ENCODE data around the gene HABP2.
A peak's percentile ranks its signal among the peaks of the same experiment; 100 is the strongest.

HABP2 gene

GRCh38 chr10:113560071-113560470, 7.2 kb downstream of the HABP2 start:
- DNase-seq: no peak

- DNase-seq: no peak
Observed at GRCh38 chr10:113561214-113561613, 8.4 kb downstream of the HABP2 start.

- no peak for DNase-seq
Observed at GRCh38 chr10:113562069-113562468, 9.2 kb downstream of the HABP2 start.

GRCh38 chr10:113562704-113563103, 9.9 kb downstream of the HABP2 start:
- DNase-seq: no peak

- peak; percentile 61 for DNase-seq
Observed at GRCh38 chr10:113563306-113564088, 10.6 kb downstream of the HABP2 start.

GRCh38 chr10:113565364-113565763, 12.5 kb downstream of the HABP2 start:
- no peak for DNase-seq

GRCh38 chr10:113566888-113567287, 14.0 kb downstream of the HABP2 start:
- no peak for DNase-seq

- DNase-seq: no peak
Observed at GRCh38 chr10:113569576-113569975, 16.7 kb downstream of the HABP2 start.

- no peak for DNase-seq
Observed at GRCh38 chr10:113572520-113573290, 19.9 kb downstream of the HABP2 start.

- DNase-seq: no peak
Observed at GRCh38 chr10:113573368-113573767, 20.5 kb downstream of the HABP2 start.

GRCh38 chr10:113576852-113577251, 24.0 kb downstream of the HABP2 start:
- no peak for DNase-seq

GRCh38 chr10:113578773-113579172, 25.9 kb downstream of the HABP2 start:
- DNase-seq: no peak

GRCh38 chr10:113581092-113581491, 28.2 kb downstream of the HABP2 start:
- DNase-seq: no peak

GRCh38 chr10:113583571-113583970, 30.7 kb downstream of the HABP2 start:
- DNase-seq: no peak

- DNase-seq: no peak
Observed at GRCh38 chr10:113585949-113586348, 33.1 kb downstream of the HABP2 start.

GRCh38 chr10:113589201-113589770, 36.4 kb downstream of the HABP2 start:
- no peak for DNase-seq

- DNase-seq: no peak
Observed at GRCh38 chr10:113590581-113590980, 37.7 kb downstream of the HABP2 start.

- no peak for DNase-seq
Observed at GRCh38 chr10:113592380-113592779, 39.5 kb downstream of the HABP2 start.

- no peak for DNase-seq
Observed at GRCh38 chr10:113594652-113595051, 41.8 kb downstream of the HABP2 start.

GRCh38 chr10:113600569-113600968, 47.7 kb downstream of the HABP2 start:
- DNase-seq: no peak

GRCh38 chr10:113603057-113603777, 50.4 kb downstream of the HABP2 start:
- DNase-seq: no peak

GRCh38 chr10:113604572-113604971, 51.7 kb downstream of the HABP2 start:
- no peak for DNase-seq

GRCh38 chr10:113605268-113605978, 52.6 kb downstream of the HABP2 start:
- DNase-seq: no peak

Data from HCEC 1CT (cell line).